ENCODE measurements around the gene ATP6V1B1.

Gene ATP6V1B1

DNA sequence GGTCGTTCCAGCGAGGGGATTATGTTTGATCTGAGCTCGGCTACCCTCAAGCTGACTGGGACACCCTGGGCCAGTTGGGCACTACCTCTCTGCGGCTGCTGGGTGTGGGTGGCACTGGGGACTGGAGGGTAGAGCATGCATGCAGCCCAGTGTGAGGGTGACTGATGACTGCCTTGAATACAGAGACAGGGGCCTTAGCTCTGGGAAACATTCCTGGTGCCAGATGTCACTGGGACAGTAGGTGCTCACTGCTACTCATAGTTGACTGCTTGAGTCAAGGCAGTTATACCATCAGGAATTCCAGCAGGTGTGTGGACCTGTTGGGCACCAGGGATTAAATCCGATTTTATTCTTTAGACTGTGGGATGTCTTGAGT lies 33.6 kb upstream of the ATP6V1B1 start:
- no peak for DNase-seq

DNA sequence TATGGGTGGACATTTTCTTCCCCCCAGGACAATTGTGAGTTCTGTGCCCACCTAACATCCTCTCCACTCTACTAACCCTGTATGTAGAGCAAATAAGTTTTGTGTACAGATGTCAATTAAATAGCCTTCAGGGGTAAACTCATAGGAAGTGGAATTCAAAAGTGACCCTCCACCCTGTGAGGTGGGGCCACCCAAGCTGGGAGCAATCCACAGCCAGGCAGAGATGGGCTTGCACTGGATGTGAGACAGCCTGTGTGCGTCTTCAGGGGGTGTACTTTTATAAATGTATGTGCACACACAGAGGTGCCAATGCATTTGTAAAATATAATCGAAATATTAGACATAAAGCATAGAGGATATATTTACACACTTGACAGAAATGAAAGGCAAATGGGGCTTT lies 33.1 kb upstream of the ATP6V1B1 start:
- no peak for DNase-seq

- DNase-seq: no peak
Measured at GRCh38 chr2:70903171-70903570, 32.5 kb upstream of the ATP6V1B1 start.

- no peak for DNase-seq
Measured at GRCh38 chr2:70903641-70904340, 31.9 kb upstream of the ATP6V1B1 start.

DNA sequence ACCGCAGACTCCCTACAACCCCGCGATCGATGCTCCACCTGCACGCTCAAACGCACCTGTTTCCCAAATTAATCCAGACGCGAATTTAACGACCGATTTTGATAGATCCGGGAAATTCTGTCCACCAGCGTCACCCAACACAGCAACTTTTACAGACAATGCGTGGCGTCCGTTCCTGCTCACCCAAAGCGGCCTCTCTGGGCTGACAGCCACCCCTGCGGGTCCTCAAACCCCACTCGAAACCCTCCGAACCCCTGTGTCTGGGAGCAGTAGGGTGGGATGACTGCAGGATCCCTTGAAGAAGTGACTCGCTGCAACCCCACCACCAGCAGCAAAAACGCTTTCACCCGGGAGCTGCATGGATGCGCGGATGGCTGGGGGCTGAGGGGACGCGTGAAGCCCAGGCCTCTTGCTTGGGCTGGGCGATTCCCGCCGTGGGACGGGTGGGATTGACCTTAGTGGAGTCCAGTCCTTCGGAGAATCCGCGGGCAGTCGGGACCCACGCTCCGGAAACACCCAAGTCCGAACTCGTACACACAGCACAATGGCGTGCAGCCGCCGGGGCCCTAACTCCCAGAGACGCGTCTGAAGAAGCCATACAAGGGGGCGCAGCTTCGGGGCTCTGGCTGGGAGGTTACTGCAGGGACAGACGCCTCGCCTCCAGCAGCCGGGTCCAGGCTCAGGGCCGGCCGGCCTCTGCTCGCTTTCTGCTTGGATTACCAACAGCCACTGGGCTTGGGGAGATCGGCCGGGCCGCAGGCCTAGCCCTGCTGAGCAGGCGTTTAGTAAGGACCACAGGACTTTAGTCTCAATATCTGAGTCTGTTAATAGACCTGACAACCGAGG lies 31.1 kb upstream of the ATP6V1B1 start:
- DNase-seq: no peak

DNA sequence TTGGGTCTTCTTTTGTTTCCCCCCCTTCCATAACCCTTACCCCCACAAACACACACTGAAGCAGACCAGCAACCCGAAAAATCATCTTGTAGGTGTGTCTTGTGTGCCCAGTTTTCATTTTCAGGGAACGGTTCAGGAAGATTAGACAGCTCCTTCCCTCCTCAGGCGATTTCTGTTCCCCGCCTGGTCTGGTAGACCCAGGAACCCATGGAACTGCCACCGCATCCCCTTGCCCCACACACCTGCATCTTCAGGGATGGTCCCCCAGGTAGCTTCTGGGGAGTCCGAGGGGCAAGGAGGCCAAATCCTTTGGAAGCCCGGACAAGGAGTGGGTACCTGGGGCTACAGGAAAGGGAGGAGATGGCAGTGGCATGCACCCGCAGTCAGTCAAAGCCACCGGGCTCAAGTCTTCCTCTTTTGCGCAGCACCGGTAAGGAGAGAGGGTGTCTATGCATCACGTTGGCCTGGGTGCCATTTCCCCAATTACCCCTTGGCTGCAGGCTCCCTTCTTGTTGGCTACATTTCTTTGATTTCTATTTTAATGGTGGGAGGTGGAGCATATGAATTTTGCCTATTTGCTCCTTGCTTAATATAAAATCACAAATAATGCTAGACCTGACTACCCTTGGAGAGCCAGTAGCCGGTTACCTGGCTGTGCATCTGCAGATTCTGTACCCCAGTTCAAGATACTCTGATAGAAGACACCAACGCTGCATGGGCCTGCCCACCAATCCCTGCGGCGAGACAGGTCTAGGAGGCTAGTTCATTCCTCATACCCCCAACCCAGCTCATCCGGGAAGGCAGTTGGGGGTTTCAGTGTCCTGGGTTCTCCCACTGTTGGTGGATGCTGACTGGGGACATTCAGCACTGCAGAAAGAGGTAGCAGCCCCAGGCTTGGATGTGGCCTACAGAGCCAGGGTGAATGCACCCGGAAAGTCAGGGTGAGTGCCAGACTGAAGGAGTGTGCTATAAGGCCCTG lies 30.0 kb upstream of the ATP6V1B1 start:
- no peak for DNase-seq

GRCh38 chr2:70906439-70907005 lies 29.2 kb upstream of the ATP6V1B1 start:
- no peak for DNase-seq

GRCh38 chr2:70907130-70908057 lies 28.3 kb upstream of the ATP6V1B1 start:
- no peak for DNase-seq

DNA sequence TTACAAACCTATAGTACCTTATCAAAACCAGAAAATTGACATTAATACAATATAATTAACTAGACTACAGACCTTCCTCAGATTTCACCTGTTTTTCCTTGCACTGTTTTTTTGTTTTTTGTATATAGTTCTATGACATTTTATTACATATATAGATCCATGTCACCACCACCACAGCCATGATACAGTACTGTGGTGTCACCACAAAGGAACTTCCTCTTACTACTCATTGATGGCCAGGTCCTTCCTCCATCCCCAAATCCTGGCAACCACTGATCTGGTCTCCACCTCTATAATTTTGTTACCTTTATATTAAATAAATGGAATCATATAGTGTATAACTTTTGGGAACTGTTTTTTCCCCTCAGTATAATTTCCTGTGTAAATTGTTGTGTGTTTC lies 19.4 kb upstream of the ATP6V1B1 start:
- no peak for DNase-seq

- DNase-seq: no peak
Measured at GRCh38 chr2:70918016-70918415, 17.7 kb upstream of the ATP6V1B1 start.

DNA sequence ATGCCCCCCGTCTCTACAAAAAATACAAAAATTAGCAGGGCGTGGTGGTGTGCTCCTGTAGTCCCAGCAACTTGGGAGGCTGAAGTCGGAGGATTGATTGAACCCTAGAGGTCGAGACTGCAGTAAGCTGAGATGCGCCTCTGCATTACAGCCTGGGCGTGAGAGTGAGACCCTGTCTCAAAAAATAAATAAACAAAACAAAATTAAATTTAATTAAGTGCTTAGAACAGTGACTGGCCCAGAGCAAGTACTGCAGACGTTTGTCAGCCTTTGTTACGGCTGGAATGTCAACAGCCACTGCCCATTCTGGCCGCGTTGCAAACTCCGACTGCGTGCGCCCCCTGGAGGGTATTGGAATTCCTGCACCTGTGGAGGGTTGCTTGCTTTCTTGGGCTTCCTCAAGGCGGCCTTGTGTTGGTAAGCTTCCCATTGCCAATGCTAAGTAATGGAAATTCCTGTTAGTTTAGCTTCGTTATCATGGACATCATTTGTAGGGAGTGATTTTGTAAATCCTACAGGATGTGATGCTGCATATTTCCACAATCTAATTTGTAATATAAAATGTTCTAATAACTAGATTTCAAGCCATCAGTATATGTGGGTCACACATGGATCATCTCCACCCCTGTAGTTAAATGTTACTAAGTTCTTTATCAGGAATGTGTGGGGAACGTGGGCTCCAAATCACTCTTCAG lies 15.9 kb upstream of the ATP6V1B1 start:
- DNase-seq: peak; percentile 52

DNA sequence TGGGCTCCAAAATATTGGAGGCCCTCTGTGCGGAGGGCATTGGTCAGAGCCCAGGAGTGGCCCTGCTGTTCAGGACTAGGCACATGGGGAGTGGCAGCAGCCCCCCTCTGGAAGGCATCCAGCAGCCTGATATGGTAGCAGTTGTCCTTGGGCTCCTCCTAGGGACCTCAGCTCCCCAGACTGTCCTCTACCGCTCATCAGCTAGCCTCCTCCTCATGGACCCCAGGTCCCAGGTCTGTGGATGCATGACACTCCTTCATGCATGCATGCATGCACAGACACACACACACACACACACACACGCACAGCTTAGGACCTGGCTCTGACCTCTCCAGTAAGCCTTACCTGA lies 15.4 kb upstream of the ATP6V1B1 start:
- no peak for DNase-seq

GRCh38 chr2:70921031-70921430 lies 14.7 kb upstream of the ATP6V1B1 start:
- no peak for DNase-seq

- DNase-seq: no peak
Measured at GRCh38 chr2:70921839-70922234, 13.9 kb upstream of the ATP6V1B1 start.

DNA sequence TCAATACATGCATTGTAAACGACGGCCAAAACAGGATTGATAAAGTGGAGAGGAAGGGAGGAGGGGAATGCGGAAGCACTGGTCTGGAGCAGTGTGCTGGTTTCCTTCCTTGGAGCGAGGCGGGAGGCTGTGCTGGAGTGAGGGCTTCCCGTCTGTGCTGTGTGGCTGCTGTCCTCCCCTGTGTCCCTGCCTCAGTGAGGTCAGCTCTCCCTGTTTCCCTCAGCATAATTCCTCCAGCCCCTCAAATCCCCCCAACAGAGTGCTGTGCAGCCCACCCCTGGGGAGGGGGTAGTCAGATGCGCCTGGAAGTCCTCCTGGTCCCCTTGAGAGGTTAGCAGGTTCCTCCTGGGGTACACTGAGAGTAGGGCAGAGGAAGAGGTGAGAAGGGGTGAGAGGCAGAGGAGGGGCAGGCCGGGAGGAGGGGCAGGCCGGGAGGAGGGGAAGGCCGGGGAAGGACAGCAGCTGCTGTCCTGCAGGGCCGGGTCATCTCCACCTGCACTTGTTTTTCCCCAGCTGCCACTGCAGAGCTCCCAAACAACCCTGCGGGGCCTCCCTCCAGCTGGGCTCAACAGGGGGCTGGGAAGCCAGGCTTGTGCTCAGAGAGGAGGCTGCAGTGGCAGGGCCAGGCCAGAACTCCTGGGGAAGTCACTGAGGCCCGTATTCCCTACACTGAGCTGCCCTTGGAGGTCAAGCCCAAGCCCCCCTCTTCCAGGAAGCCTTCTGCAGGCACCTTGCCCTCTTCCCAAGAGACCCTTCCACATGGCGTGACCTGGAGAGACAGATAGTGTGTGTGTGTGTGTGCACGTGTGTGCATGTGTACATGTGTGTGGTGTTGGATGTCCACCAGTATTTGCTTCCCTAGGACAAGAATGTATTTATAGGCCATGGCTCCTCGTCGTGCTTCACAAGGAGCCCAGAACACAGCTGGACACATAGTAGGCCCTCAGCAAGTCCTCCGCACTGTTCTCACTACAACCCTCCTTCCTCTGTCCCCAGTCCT lies 13.2 kb upstream of the ATP6V1B1 start:
- DNase-seq: no peak

DNA sequence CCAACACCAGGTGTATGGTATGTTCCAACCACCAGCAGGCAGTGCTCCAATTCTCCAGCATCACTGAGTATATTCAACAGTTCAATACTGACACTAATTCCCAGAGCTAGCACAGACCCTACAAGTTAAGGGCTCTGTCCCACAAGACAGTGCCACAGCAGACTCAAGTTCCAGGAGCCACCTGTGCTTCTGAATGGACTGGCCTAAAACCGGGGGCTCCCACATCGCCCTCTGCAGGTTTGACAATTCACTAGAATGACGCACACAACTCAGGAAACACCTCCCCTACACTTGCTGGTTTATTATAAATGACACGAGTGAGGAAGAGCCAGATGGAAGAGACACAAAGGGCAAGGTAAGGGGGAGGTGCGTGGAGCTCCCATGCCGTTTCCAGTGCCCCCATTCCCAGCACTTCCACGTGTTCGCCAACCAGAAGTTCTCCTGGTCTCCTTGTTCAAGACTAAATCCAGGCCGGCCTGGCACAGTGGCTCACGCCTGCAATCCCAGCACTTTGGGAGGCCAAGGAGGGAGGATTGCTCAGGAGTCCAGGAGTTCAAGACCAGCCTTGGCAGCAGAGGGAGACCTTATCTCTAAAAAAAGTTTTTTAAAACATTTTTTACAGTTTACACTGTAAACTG lies 12.2 kb upstream of the ATP6V1B1 start:
- DNase-seq: no peak

- DNase-seq: no peak
Measured at GRCh38 chr2:70926042-70926441, 9.7 kb upstream of the ATP6V1B1 start.

DNA sequence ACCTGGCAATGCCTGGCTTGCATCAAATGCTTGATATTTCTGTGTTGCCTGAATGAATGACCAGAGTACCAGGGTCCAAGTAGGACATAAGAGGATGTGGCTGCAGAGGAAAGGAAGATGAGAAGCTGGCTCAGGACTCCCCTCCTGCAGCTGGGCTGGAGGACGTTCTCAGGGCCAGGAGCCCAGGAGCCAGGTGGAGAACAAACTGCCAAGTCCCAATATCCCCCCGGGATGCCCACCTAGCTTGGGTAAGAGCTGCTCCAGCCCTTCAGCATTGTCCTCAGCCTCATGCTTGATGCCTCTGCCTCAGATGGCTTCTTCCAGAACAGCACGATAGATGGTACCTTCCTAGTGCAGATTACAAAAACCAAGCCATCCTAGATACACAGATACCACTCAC lies 8.6 kb upstream of the ATP6V1B1 start:
- no peak for DNase-seq

- no peak for DNase-seq
Measured at GRCh38 chr2:70927641-70928040, 8.1 kb upstream of the ATP6V1B1 start.

Measured in CD4-positive, alpha-beta T cell treated with Interleukin-15 for 1 hour (primary cell).